Parathyroid adenoma (tissue), 2 donors: Measurements from ENCODE around the gene SLC50A1.

Experiments used
- H2AFZ ChIP-seq: fragments of 300-600 bp; sonication (generic); one replicate; pipeline ENCODE4 v1.7.0; 2017; ENCODE audit warnings: antibody characterized with exemption, mild to moderate bottlenecking
- H3K27ac ChIP-seq: fragments of 300-600 bp; sonication (generic); one replicate; pipeline ENCODE4 v1.7.0; 2017
- H3K27me3 ChIP-seq: fragments of 300-600 bp; sonication (generic); one replicate; pipeline ENCODE4 v1.7.0; 2017; ENCODE audit warnings: low read length; ENCODE audit not compliant: control insufficient read depth, insufficient read depth
- H3K36me3 ChIP-seq: fragments of 300-600 bp; sonication (generic); one replicate; pipeline ENCODE4 v1.7.0; 2017; ENCODE audit warnings: low read length; ENCODE audit not compliant: control insufficient read depth, insufficient read depth
- H3K4me1 ChIP-seq: fragments of 300-600 bp; sonication (generic); one replicate; pipeline ENCODE4 v1.7.0; 2017; ENCODE audit warnings: control low read depth
- H3K4me2 ChIP-seq: fragments of 300-600 bp; sonication (generic); one replicate; pipeline ENCODE4 v1.7.0; 2017; ENCODE audit warnings: low read length
- H3K4me3 ChIP-seq: fragments of 300-600 bp; sonication (generic); one replicate; pipeline ENCODE4 v1.7.0; 2017; ENCODE audit warnings: low read depth, low read length
- H3K79me2 ChIP-seq: fragments of 300-600 bp; sonication (generic); one replicate; pipeline ENCODE4 v1.7.0; 2017; ENCODE audit warnings: control low read depth
- H3K9ac ChIP-seq: fragments of 300-600 bp; sonication (generic); one replicate; pipeline ENCODE4 v1.7.0; 2017; ENCODE audit warnings: mild to moderate bottlenecking
- H3K9me3 ChIP-seq: fragments of 300-600 bp; sonication (generic); one replicate; pipeline ENCODE4 v1.7.0; 2017; ENCODE audit warnings: low read length; ENCODE audit not compliant: control insufficient read depth
- TF ChIP-seq, protein P1 (sequence below): fragments of 300-600 bp; sonication (generic); IDR thresholded peaks from one replicate; pipeline ENCODE4 v1.7.0; 2017; ENCODE audit warnings: antibody characterized with exemption, mild to moderate bottlenecking
- donor health status: primary hyperparathyroidism.

Gene SLC50A1

DNA sequence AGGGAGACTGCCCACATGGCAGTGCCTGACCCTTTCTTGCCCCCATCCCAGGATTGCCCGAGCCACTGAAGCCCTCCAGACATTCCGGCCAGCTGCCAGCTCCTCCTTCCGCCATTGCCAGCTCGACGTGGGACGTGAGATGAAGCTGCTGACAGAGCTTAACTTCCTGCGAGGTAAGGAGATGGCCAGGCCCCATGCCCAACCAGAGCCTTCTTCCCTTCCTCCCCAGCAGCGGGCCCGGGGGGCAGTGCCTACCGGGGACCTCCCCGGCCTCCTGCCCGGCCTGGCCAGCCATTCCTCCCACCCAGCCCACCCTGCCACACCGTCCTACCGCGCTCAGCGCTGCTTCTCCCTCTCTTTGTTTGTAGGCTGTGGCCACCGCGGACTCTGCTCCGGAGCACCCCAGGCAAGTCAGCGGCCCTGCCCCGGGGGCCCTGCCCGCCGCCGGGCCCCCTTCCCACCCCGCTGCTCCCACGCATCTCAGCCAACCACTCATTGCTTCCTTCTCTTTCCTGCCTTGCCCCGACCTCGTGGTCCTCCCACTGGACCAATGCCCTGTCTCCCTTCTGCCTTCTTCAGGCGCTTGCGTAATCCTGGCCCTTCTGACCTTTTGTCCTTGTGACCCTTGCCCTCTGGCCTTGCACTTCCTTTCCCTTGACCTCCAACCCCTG is 42.9 kb downstream of the SLC50A1 start:
- Histone ChIP-seq H3K4me3 (no peak overlapping the region), H3K4me1 (no peaks in the 10 kb centered on the region), H3K9me3 (no peaks in the 10 kb centered on the region), H3K36me3 (no peaks in the 10 kb centered on the region), H3K9ac (no peak overlapping the region), H2AFZ (no peak overlapping the region), H3K27me3 (no peaks in the 10 kb centered on the region), H3K27ac (no peak overlapping the region), H3K79me2 (no peaks in the 10 kb centered on the region), H3K4me2 (no peak overlapping the region)
- TF ChIP-seq, protein P1, sequence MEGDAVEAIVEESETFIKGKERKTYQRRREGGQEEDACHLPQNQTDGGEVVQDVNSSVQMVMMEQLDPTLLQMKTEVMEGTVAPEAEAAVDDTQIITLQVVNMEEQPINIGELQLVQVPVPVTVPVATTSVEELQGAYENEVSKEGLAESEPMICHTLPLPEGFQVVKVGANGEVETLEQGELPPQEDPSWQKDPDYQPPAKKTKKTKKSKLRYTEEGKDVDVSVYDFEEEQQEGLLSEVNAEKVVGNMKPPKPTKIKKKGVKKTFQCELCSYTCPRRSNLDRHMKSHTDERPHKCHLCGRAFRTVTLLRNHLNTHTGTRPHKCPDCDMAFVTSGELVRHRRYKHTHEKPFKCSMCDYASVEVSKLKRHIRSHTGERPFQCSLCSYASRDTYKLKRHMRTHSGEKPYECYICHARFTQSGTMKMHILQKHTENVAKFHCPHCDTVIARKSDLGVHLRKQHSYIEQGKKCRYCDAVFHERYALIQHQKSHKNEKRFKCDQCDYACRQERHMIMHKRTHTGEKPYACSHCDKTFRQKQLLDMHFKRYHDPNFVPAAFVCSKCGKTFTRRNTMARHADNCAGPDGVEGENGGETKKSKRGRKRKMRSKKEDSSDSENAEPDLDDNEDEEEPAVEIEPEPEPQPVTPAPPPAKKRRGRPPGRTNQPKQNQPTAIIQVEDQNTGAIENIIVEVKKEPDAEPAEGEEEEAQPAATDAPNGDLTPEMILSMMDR: no peak

DNA sequence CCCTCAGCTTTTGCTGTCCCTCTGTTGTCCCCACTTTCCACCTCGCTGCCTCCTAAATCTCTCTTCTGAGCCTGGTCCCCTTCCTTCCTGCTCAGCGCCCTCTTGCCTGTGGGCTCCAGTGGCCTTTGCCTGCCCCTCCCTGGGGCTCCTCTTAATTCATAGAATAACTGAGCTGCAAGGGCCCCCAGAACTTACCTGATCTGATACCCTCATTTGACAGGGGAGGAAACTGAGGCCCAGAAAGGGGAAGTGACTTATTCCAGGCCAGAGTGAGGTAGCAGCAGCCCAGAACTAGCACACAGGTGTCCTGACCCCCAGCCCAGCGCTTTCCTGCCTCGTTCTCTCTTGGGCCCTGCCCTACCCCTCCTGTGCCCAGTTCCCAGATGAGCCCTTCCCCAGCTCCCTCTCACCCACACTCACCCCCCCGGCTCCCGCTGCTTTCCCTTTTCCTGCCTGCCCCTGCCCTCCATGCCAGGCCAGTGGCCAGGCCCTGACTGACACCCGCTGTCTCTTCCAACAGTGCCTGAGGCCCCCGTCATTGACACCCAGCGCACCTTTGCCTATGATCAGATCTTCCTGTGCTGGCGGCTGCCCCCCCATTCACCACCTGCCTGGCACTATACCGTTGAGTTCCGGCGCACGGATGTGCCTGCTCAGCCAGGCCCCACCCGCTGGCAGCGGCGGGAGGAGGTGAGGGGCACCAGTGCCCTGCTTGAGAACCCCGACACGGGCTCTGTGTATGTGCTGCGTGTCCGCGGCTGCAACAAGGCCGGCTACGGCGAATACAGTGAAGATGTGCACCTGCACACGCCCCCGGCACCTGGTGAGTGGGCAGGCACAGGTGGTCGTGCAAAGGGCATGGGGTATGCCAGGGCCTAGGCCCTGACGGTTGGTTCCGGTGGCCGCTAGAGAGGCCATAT is 43.7 kb downstream of the SLC50A1 start:
- Histone ChIP-seq H3K27ac (no peak overlapping the region), H3K9ac (no peak overlapping the region), H3K36me3 (no peaks in the 10 kb centered on the region), H3K4me2 (no peak overlapping the region), H3K4me3 (no peak overlapping the region), H3K4me1 (no peaks in the 10 kb centered on the region), H3K9me3 (no peaks in the 10 kb centered on the region), H2AFZ (no peak overlapping the region), H3K79me2 (no peaks in the 10 kb centered on the region), H3K27me3 (no peaks in the 10 kb centered on the region)
- TF ChIP-seq, protein P1: no peak

DNA sequence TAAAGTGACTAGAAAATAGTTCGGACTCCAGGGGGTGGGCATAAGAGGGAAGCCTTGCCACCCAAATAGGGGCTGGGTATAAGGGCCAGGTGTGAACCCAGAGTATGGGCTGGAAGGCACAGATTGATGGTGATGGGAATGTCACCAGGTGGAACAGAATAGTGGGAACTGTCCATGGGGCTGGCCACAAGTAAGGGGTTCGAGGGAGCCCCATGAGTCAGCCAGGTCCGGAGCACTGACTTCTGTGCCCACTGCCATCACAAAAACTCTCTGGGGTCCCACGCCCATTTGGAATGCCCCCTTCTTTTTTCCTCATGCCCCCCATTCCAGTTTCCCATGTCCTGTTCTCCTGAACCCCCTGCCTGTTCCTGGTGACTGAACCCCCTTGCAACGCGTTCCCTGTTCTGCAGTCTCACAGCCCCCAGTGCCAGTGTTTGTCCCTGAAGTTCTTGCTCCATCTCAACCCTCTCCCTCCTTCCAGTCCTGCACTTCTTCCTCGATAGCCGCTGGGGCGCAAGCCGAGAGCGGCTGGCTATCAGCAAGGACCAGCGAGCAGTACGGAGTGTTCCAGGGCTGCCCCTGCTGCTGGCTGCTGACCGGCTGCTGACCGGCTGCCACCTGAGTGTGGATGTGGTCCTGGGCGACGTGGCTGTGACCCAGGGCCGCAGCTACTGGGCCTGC is 45.9 kb downstream of the SLC50A1 start:
- H3K27ac ChIP-seq: no peak overlapping the region
- H3K27me3 ChIP-seq: no peaks in the 10 kb centered on the region
- H2AFZ ChIP-seq: no peak overlapping the region
- no peak overlapping the region for H3K4me3 ChIP-seq
- H3K9me3 ChIP-seq: no peaks in the 10 kb centered on the region
- H3K4me1 ChIP-seq: no peaks in the 10 kb centered on the region
- H3K4me2 ChIP-seq: no peak overlapping the region
- H3K79me2 ChIP-seq: no peaks in the 10 kb centered on the region
- H3K36me3 ChIP-seq: no peaks in the 10 kb centered on the region
- TF ChIP-seq, protein P1: no peak
- H3K9ac ChIP-seq: no peak overlapping the region

DNA sequence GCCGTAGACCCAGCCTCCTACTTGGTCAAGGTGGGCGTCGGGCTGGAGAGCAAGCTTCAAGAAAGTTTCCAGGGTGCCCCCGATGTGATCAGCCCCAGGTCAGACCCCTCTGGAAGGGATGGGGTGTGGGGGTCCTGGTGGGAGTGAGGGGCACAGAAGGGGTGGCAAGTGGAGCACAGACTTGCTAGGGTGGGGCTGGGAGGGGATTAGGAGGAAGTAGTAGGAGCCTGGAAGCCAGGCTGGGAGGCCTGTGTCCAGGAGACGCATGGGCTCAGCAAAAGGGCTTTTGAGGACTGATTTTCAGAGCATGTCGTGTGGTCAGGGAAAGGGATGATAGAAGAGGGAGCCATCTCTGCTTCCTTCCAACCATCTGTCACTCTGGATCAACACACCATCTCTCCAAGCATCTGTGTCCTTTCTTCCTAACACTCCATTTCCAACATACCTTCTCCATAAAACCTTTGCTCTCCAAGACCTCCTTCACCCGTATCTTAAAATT is 46.4 kb downstream of the SLC50A1 start:
- no peak overlapping the region for H3K9ac ChIP-seq
- H3K4me1 ChIP-seq: no peaks in the 10 kb centered on the region
- no peaks in the 10 kb centered on the region for H3K36me3 ChIP-seq
- H3K27me3 ChIP-seq: no peaks in the 10 kb centered on the region
- H3K79me2 ChIP-seq: no peaks in the 10 kb centered on the region
- H2AFZ ChIP-seq: no peak overlapping the region
- H3K4me3 ChIP-seq: no peak overlapping the region
- no peak overlapping the region for H3K27ac ChIP-seq
- H3K4me2 ChIP-seq: no peak overlapping the region
- H3K9me3 ChIP-seq: no peaks in the 10 kb centered on the region
- TF ChIP-seq, protein P1: no peak
